ENCODE results near the gene NOP16.
"Not testable (repeated sequence)": the region's sequence is repeated elsewhere in the genome, so short reads cannot be mapped to it uniquely, and the experiment has no call there.

The NOP16 gene

GRCh38 chr5:176413255-176413565 is 24.8 kb upstream of the NOP16 start:
- no peak for TF ChIP-seq LEF1 (IDR thresholded peaks at IDR 0.05; ENCODE audit: borderline replicate concordance)
- no peak for TF ChIP-seq ZNF384 (IDR thresholded peaks at IDR 0.05)
- no peak for TF ChIP-seq BHLHE40 (IDR thresholded peaks at IDR 0.05; ENCODE audit: borderline replicate concordance)
- no peak for TF ChIP-seq SP1 (IDR thresholded peaks at IDR 0.05)
- no peak for TF ChIP-seq HDGF (IDR thresholded peaks at IDR 0.05; ENCODE audit: borderline replicate concordance)
- TF ChIP-seq CTBP1 (IDR thresholded peaks at IDR 0.05; ENCODE audit: borderline replicate concordance): no peak
- no peak for TF ChIP-seq FOXK2 (IDR thresholded peaks at IDR 0.05)
- no peak for TF ChIP-seq NFRKB (IDR thresholded peaks at IDR 0.05)
- TF ChIP-seq FOXA1 (IDR thresholded peaks at IDR 0.05): no peak
- TF ChIP-seq ARNT (IDR thresholded peaks at IDR 0.05): no peak
- TF ChIP-seq L3MBTL2 (conservative IDR thresholded peaks at IDR 0.05): no peak
- no peak for TF ChIP-seq TARDBP (IDR thresholded peaks at IDR 0.05)
- TF ChIP-seq PKNOX1 (IDR thresholded peaks at IDR 0.05): no peak
- TF ChIP-seq SUZ12 (IDR thresholded peaks at IDR 0.05): no peak
- TF ChIP-seq ELF4 (IDR thresholded peaks at IDR 0.05): no peak
- TF ChIP-seq FOXM1 (IDR thresholded peaks at IDR 0.05; ENCODE audit: borderline replicate concordance): no peak
- peak; percentile 5 for DNase-seq (ENCODE audit: extremely low spot score)
- ChIA-PET CTCF (no interaction called here), POLR2A (no interaction called here)

DNA sequence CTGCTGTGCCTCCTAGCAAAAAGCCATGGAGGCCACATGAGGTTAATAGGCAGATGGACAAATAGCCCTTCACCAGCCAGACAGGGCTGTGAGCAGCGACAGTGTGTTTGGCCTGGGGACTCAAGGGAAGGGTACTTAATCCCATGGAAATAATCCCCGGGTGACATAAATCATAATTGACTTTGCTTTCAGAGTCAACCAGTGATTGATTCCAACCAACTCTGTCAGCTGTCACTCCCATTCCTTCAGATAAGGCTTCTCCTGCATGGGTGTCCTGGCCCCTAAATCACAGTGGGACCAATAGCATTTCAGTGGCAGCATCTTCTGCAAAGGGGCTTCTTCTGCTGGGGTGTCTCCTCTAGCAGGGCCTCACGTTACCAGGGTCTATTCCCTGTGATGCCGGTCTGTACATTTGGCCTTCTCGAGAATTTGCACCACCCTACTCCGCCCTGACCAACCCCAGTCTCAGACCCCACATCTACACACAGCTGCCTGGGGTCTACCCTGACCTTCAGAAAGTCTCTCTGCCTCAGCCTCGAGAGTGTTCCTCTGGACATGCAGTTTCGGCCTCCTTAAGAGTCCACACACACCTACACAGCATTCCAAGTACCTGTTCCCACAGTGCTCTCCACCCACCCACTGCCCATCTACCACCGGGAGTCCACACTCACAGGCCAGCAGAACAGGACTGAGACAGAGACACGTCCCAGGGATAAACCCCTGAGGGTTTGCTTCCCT is 24.3 kb upstream of the NOP16 start:
- CTCF ChIA-PET: no interaction called here
- POLR2A ChIA-PET: interaction anchor here (1.2 kb wide), 1 partner anchor 125 kb away, joined by 3 read pairs; the partner anchor contains the start of gene RNF44
- TF ChIP-seq SP1 (IDR thresholded peaks at IDR 0.05) (no peak), PKNOX1 (IDR thresholded peaks at IDR 0.05) (0 out of 2 replicates have a peak, but pooled peaks have one; percentile 42)
- DNase-seq (ENCODE audit: extremely low spot score): no peak

GRCh38 chr5:176410486-176411180 is 22.2 kb upstream of the NOP16 start:
- no peak for DNase-seq (ENCODE audit: extremely low spot score)

GRCh38 chr5:176409765-176410164 is 21.4 kb upstream of the NOP16 start:
- ChIA-PET POLR2A (no interaction called here), CTCF (interaction anchor here (0.6 kb wide), 1 partner anchor 132 kb away, joined by 3 read pairs; no protein-coding TSS in a partner anchor)

More at GRCh38 chr5:176410486-176411180, 22.2 kb upstream of the NOP16 start:
- TF ChIP-seq FOXA1 (IDR thresholded peaks at IDR 0.05): no peak
- no peak for TF ChIP-seq L3MBTL2 (conservative IDR thresholded peaks at IDR 0.05)
- TF ChIP-seq TARDBP (IDR thresholded peaks at IDR 0.05): no peak
- no peak for TF ChIP-seq ELF4 (IDR thresholded peaks at IDR 0.05)
- TF ChIP-seq FOXM1 (IDR thresholded peaks at IDR 0.05; ENCODE audit: borderline replicate concordance): no peak
- no peak for TF ChIP-seq SUZ12 (IDR thresholded peaks at IDR 0.05)
- ChIA-PET POLR2A (no interaction called here), CTCF (no interaction called here)

GRCh38 chr5:176408590-176408989 is 20.2 kb upstream of the NOP16 start:
- POLR2A ChIA-PET: no interaction called here
- TF ChIP-seq TARDBP (IDR thresholded peaks at IDR 0.05): no peak
- no peak for TF ChIP-seq NFRKB (IDR thresholded peaks at IDR 0.05)
- TF ChIP-seq BHLHE40 (IDR thresholded peaks at IDR 0.05; ENCODE audit: borderline replicate concordance): no peak
- TF ChIP-seq HDGF (IDR thresholded peaks at IDR 0.05; ENCODE audit: borderline replicate concordance): no peak
- no peak for TF ChIP-seq SP1 (IDR thresholded peaks at IDR 0.05)
- no peak for TF ChIP-seq FOXK2 (IDR thresholded peaks at IDR 0.05)
- no peak for TF ChIP-seq SUZ12 (IDR thresholded peaks at IDR 0.05)
- no peak for TF ChIP-seq ELF4 (IDR thresholded peaks at IDR 0.05)
- TF ChIP-seq L3MBTL2 (conservative IDR thresholded peaks at IDR 0.05): no peak
- TF ChIP-seq LEF1 (IDR thresholded peaks at IDR 0.05; ENCODE audit: borderline replicate concordance): no peak
- no peak for TF ChIP-seq ARNT (IDR thresholded peaks at IDR 0.05)
- TF ChIP-seq FOXA1 (IDR thresholded peaks at IDR 0.05): no peak
- TF ChIP-seq PKNOX1 (IDR thresholded peaks at IDR 0.05): no peak
- TF ChIP-seq ZNF384 (IDR thresholded peaks at IDR 0.05): no peak
- CTCF ChIA-PET: interaction anchor here (0.6 to 0.7 kb wide), 2 partner anchors 32 to 1803 kb away, joined by 3 read pairs; no protein-coding TSS in a partner anchor
- no peak for DNase-seq (ENCODE audit: extremely low spot score)

More at GRCh38 chr5:176409765-176410164, 21.4 kb upstream of the NOP16 start:
- TF ChIP-seq FOXA1 (IDR thresholded peaks at IDR 0.05): no peak
- no peak for TF ChIP-seq PKNOX1 (IDR thresholded peaks at IDR 0.05)
- no peak for TF ChIP-seq NFRKB (IDR thresholded peaks at IDR 0.05)
- no peak for TF ChIP-seq FOXK2 (IDR thresholded peaks at IDR 0.05)
- no peak for DNase-seq (ENCODE audit: extremely low spot score)

- CTCF ChIA-PET; DNase-seq (ENCODE audit: extremely low spot score); POLR2A ChIA-PET: not testable (repeated sequence)
Measured at GRCh38 chr5:176408252-176408573, 19.8 kb upstream of the NOP16 start.

All from HEK293T (cell line).